ENCODE data around the gene YJU2.

DNA sequence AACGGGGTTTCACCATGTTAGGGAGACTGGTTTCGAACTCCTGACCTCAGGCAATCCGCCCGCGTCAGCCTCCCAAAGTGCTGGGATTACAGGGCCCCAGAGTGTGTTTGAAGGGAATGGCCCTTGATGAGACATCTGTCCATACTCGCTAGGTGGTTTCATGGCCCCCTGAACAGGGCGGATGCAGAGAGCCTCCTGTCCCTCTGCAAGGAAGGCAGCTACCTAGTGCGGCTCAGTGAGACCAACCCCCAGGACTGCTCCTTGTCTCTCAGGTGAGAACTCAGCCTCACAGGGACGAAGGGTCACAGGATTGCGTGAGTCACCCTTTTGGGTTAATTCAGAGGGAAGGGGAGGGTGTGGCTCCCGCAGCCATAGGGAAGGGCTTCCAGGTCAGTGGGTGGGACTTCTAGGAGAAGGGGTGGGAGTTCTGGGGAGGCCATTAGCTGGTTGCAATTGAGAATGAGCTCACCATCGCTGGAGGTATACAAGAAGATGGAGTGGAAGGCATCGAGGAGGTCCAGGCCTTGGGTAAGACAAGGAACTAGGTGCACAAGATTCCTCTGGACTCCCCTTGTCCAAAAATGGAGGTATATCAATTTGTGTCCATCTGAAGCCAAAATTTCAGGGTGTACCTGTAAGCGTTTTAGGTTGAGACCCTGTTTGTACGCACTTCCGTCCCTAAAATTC, 41.4 kb downstream of the YJU2 start:
- TF ChIP-seq, protein P1, sequence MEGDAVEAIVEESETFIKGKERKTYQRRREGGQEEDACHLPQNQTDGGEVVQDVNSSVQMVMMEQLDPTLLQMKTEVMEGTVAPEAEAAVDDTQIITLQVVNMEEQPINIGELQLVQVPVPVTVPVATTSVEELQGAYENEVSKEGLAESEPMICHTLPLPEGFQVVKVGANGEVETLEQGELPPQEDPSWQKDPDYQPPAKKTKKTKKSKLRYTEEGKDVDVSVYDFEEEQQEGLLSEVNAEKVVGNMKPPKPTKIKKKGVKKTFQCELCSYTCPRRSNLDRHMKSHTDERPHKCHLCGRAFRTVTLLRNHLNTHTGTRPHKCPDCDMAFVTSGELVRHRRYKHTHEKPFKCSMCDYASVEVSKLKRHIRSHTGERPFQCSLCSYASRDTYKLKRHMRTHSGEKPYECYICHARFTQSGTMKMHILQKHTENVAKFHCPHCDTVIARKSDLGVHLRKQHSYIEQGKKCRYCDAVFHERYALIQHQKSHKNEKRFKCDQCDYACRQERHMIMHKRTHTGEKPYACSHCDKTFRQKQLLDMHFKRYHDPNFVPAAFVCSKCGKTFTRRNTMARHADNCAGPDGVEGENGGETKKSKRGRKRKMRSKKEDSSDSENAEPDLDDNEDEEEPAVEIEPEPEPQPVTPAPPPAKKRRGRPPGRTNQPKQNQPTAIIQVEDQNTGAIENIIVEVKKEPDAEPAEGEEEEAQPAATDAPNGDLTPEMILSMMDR (IDR thresholded peaks at IDR 0.05): no peak
- TF ChIP-seq, protein P2, sequence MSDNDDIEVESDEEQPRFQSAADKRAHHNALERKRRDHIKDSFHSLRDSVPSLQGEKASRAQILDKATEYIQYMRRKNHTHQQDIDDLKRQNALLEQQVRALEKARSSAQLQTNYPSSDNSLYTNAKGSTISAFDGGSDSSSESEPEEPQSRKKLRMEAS (IDR thresholded peaks at IDR 0.05; ENCODE audit: low read depth): no peak
- TF ChIP-seq, protein P3, sequence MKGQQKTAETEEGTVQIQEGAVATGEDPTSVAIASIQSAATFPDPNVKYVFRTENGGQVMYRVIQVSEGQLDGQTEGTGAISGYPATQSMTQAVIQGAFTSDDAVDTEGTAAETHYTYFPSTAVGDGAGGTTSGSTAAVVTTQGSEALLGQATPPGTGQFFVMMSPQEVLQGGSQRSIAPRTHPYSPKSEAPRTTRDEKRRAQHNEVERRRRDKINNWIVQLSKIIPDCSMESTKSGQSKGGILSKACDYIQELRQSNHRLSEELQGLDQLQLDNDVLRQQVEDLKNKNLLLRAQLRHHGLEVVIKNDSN (IDR thresholded peaks at IDR 0.05; ENCODE audit: borderline replicate concordance, low read depth): no peak
- no peak for TF ChIP-seq POLR2AphosphoS5 (IDR thresholded peaks at IDR 0.05; ENCODE audit: low read depth, low read length)
- no peak for TF ChIP-seq JUND (IDR thresholded peaks at IDR 0.05)
- TF ChIP-seq GABPA (IDR thresholded peaks at IDR 0.05; ENCODE audit: low read depth): no peak
- no peak for TF ChIP-seq FOXJ3 (CRISPR knock-in tag; IDR thresholded peaks at IDR 0.05)
- TF ChIP-seq, protein P4, sequence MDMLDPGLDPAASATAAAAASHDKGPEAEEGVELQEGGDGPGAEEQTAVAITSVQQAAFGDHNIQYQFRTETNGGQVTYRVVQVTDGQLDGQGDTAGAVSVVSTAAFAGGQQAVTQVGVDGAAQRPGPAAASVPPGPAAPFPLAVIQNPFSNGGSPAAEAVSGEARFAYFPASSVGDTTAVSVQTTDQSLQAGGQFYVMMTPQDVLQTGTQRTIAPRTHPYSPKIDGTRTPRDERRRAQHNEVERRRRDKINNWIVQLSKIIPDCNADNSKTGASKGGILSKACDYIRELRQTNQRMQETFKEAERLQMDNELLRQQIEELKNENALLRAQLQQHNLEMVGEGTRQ (IDR thresholded peaks at IDR 0.05; ENCODE audit: borderline replicate concordance, low read depth, low read length): no peak
- TF ChIP-seq, protein P5, sequence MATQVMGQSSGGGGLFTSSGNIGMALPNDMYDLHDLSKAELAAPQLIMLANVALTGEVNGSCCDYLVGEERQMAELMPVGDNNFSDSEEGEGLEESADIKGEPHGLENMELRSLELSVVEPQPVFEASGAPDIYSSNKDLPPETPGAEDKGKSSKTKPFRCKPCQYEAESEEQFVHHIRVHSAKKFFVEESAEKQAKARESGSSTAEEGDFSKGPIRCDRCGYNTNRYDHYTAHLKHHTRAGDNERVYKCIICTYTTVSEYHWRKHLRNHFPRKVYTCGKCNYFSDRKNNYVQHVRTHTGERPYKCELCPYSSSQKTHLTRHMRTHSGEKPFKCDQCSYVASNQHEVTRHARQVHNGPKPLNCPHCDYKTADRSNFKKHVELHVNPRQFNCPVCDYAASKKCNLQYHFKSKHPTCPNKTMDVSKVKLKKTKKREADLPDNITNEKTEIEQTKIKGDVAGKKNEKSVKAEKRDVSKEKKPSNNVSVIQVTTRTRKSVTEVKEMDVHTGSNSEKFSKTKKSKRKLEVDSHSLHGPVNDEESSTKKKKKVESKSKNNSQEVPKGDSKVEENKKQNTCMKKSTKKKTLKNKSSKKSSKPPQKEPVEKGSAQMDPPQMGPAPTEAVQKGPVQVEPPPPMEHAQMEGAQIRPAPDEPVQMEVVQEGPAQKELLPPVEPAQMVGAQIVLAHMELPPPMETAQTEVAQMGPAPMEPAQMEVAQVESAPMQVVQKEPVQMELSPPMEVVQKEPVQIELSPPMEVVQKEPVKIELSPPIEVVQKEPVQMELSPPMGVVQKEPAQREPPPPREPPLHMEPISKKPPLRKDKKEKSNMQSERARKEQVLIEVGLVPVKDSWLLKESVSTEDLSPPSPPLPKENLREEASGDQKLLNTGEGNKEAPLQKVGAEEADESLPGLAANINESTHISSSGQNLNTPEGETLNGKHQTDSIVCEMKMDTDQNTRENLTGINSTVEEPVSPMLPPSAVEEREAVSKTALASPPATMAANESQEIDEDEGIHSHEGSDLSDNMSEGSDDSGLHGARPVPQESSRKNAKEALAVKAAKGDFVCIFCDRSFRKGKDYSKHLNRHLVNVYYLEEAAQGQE (IDR thresholded peaks at IDR 0.05; ENCODE audit: low read depth, low read length): no peak

All from SK-N-SH (cell line).